ENCODE data around the gene ACTN1. TPM values are rescaled to one million over a fixed set of nuclear protein-coding genes. Genes with fewer than 3 reads are reported as not detected.
A peak's percentile ranks its signal among the peaks of the same experiment; 100 is the strongest.

The ACTN1 gene
- total and polyA plus RNA-seq, 8 donors: 24.4 to 133 (median 49.0) TPM

- intact Hi-C loops (cut with DNase I): no loop called here
These were observed 56.9 kb downstream of the ACTN1 start for GRCh38 chr14:68922201-68922621.

GRCh38 chr14:68921666-68922065 lies 57.4 kb downstream of the ACTN1 start:
- peak overlapping the region in 1 of 4 donors; percentile 34 for H3K27ac ChIP-seq
- no peak for FAIRE-seq
- intact Hi-C loops (cut with DNase I): no loop called here

More at GRCh38 chr14:68922201-68922621, 56.9 kb downstream of the ACTN1 start:
- no peak for DNase-seq
- Histone ChIP-seq H3K36me3 (peaks cover 0 to 14% (median 0%) of the 10 kb centered on the region in 3 donors), H3K9me3 (no peaks in the 10 kb centered on the region), H3K4me1 (peaks cover 11 to 34% (median 20%) of the 10 kb centered on the region in 3 donors), H3K27ac (peak overlapping the region in 2 of 4 donors; percentile 10 to 34), H3K4me3 (no peak overlapping the region), H3K27me3 (no peaks in the 10 kb centered on the region)
- ATAC-seq: peak in 3 of 4 donors; percentile 19 to 47 (median 24)
- 39 to 44% methylated on average over 6 of the region's 6 CpGs for WGBS, 2 donors
- FAIRE-seq: no peak
- no peak for TF ChIP-seq CTCF (IDR thresholded peaks at IDR 0.05)

GRCh38 chr14:68921049-68921448 lies 58.1 kb downstream of the ACTN1 start:
- FAIRE-seq (no peak), DNase-seq (no peak), ATAC-seq (no peak)
- Histone ChIP-seq H3K36me3 (peaks cover 0 to 14% (median 0%) of the 10 kb centered on the region in 3 donors), H3K4me3 (no peak overlapping the region), H3K27me3 (no peaks in the 10 kb centered on the region), H3K4me1 (peaks cover 11 to 40% (median 20%) of the 10 kb centered on the region in 3 donors), H3K9me3 (no peaks in the 10 kb centered on the region), H3K27ac (no peak overlapping the region)
- WGBS, 2 donors: 90 to 94% methylated on average over 9 of the region's 9 CpGs
- no peak for TF ChIP-seq CTCF (IDR thresholded peaks at IDR 0.05)
- intact Hi-C loops (cut with DNase I): no loop called here

More at GRCh38 chr14:68921666-68922065, 57.4 kb downstream of the ACTN1 start:
- H3K27me3 ChIP-seq: no peaks in the 10 kb centered on the region
- no peak for TF ChIP-seq CTCF (IDR thresholded peaks at IDR 0.05)
- no peak overlapping the region for H3K4me3 ChIP-seq
- peak in 3 of 4 donors; percentile 15 to 39 (median 19) for ATAC-seq
- no peaks in the 10 kb centered on the region for H3K9me3 ChIP-seq
- DNase-seq: no peak
- H3K4me1 ChIP-seq: peaks cover 11 to 34% (median 20%) of the 10 kb centered on the region in 3 donors
- peaks cover 0 to 14% (median 0%) of the 10 kb centered on the region in 3 donors for H3K36me3 ChIP-seq

GRCh38 chr14:68919129-68919927 lies 59.8 kb downstream of the ACTN1 start:
- DNase-seq: peak in 1 of 6 donors; percentile 50
- intact Hi-C loops (cut with DNase I): loop anchor here in 1 of 3 donors (10.0 kb wide), 2 partner anchors 85 to 175 kb away; no protein-coding TSS in a partner anchor
- FAIRE-seq: no peak
- TF ChIP-seq CTCF (IDR thresholded peaks at IDR 0.05): no peak
- ATAC-seq: peak; percentile 51 to 72 (median 62)
- H3K27ac ChIP-seq: peak overlapping the region in 3 of 4 donors; percentile 1 to 50 (median 29)
- peaks cover 11 to 40% (median 20%) of the 10 kb centered on the region in 3 donors for H3K4me1 ChIP-seq
- no peak overlapping the region for H3K4me3 ChIP-seq
- no peaks in the 10 kb centered on the region for H3K27me3 ChIP-seq
- no peaks in the 10 kb centered on the region for H3K9me3 ChIP-seq
- H3K36me3 ChIP-seq: peaks cover 0 to 8% (median 0%) of the 10 kb centered on the region in 3 donors
- 37 to 41% methylated on average over 8 of the region's 8 CpGs for WGBS, 2 donors

Measured in pancreas (tissue), 10 donors.